Kidney glomerular epithelial cell (primary cell): Measurements from ENCODE around the gene DOP1A.

Experiments used
- DNase-seq: peaks from one replicate; lab custom pipeline; 2025; lab: John Stamatoyannopoulos, UW

Gene DOP1A

DNA sequence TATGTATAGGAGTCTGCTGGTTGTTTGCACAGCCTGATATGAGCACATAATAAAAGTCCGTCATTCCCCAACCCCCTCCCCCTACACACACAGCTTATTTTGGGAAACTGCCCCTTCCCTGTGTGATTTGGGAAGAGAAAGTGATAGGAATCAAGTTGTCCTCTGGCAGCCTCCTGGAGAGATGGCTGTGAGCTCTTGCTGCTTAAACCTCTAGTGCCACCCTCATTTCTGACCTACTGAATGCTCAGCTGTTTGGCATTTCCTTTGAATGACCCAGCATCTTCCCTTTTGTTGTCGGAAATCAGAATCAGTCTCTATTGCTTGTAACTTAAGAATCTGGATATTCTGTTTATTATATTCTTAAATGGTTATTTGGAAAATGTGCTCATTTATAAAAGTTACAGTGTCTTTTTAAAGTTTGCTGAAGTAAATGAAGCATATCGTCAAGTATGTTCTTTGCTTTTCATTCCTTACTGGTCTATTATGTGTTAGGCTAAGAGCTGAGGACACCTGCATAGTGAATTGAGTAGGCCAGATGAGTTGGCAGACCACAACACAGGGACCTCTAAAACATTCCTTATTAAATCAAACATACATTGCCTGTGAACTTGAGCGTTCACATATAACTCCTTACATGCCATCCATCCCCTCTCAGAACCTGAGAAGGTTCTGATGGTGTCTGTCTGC lies 131.2 kb downstream of the DOP1A start:
- DNase-seq, result no peak

GRCh38 chr6:83199173-83199862 lies 131.8 kb downstream of the DOP1A start:
- no peak for DNase-seq

DNA sequence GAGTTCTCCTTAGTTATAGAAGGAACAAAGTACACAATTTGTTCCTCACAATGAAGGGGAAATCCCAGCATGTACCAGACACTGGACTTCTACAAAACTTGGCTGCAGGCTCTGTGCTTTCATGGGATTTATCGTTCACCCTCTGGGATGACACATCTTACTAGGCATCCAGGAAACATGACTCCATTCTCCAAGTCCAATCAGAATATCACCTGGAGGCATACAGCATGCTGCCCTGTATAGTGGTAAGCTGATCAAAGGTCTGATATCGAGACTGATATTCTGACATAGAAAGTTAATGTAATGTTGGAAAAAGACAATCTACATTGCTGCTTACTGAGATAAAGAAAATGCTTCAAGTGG lies 132.4 kb downstream of the DOP1A start:
- DNase-seq, result peak; percentile 56

GRCh38 chr6:83202031-83202430 lies 134.6 kb downstream of the DOP1A start:
- DNase-seq, result no peak

DNA sequence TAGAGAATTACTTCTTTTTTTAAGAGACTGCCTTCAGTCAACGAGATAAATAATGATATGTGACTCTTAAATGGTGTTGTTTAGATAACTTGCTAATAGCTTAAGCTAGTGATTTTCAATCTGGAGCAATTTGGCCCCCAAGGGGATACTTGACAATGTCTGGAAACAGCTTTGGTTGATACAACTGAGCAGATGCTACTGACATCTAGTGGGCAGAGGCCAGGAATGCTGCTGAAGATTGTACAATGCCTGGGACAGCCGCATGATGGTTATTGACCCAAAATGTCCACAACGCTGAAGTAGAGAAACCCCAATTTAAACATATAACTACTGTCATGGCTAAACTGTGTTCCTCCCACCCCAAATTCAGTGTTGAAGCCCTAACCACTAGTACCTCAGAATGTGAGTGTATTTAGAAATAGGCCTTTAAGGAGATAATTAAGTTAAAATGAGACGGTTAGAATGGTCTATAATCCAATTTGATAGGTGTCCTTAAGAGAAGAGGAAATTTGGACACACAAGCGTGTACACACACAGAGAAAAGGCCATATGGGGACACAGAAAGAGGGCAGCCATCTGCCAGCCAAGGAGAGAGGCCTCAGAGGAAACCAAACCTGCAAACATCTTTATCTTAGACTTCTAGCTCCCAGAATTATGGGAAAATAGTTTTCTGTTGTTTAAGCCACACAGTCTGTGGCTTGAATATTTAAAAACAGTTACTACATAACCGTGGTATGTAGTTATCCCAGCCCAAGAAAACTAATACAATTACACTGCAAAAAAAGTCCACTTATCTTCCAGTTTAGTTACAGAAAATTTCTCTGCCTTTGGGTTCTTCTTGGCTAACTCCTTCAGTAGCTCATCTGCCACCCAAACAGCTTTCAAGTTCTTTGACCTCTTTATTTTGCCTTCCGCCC lies 147.9 kb downstream of the DOP1A start:
- DNase-seq, result peak; percentile 20

DNA sequence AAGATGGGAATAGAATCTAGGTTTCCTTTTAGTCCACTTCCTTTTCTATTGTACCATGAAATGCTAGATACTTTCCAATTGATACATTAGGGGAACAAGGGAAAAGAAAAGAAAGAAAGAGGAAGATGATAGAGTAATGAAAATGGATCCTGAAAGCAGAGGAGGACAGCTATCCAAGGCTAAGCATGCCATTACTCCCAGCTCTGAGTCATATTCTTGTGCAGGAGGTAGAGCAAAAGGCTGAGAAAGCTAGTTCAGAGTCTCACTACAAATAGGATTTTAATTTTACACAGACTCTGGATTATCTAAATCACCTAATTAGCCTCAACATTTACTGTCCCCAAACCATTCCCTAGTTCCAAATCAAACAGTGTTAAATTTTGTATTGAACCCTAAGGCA lies 149.3 kb downstream of the DOP1A start:
- peak; percentile 4 for DNase-seq
